HepG2 (cell line): ENCODE data around the gene NEK6. TPM values are rescaled to one million over a fixed set of nuclear protein-coding genes. Genes with fewer than 3 reads are reported as not detected.

ENCODE experiments used
- ARID5B ChIP-seq: IDR thresholded peaks from 2 replicates; pipeline ENCODE4 v1.4.0; 2020; ENCODE audit warnings: mild to moderate bottlenecking, missing genetic modification reagents
- CREBL2 ChIP-seq: sonication (generic); formaldehyde crosslinking; IDR thresholded peaks from 2 replicates; pipeline ENCODE4 v1.8.1; 2023; ENCODE audit warnings: missing genetic modification reagents, mild to moderate bottlenecking, borderline replicate concordance
- E2F2 ChIP-seq: sonication (generic); formaldehyde crosslinking; IDR thresholded peaks from 2 replicates; pipeline ENCODE4 v1.4.0; 2020; ENCODE audit warnings: missing genetic modification reagents, borderline replicate concordance
- EZH2 ChIP-seq: conservative IDR thresholded peaks from 2 replicates; pipeline ENCODE4 v1.6.1; 2012; ENCODE audit warnings: mild to moderate bottlenecking, low read depth, low read length, moderate library complexity
- GFI1 ChIP-seq: sonication (generic); formaldehyde crosslinking; IDR thresholded peaks from 2 replicates; pipeline ENCODE4 v1.5.0; 2020; ENCODE audit warnings: missing genetic modification reagents, mild to moderate bottlenecking, borderline replicate concordance
- HDAC1 ChIP-seq: sonication (generic); formaldehyde crosslinking; IDR thresholded peaks from 2 replicates; pipeline ENCODE4 v1.5.1; 2020; ENCODE audit warnings: mild to moderate bottlenecking, missing genetic modification reagents
- HNRNPL ChIP-seq: fragments of 200-400 bp; formaldehyde crosslinking; IDR thresholded peaks from 2 replicates; pipeline ENCODE4 v1.6.1; 2017; ENCODE audit warnings: mild to moderate bottlenecking, low read depth, low read length
- MAX ChIP-seq: IDR thresholded peaks from 2 replicates; pipeline ENCODE4 v1.6.1; 2012; ENCODE audit warnings: inconsistent platforms
- NR2F1 ChIP-seq, 2 experiments: fragments of 450-650 bp in 1 of 2; formaldehyde crosslinking in 1 of 2; IDR thresholded peaks; 2 replicates each; pipeline versions ENCODE4 v1.5.0 to v1.6.1; 2016 to 2020; ENCODE audit warnings: mild to moderate bottlenecking in 1 of 2, missing compliant biosample characterization in 1 of 2, missing genetic modification reagents in 1 of 2, moderate library complexity in 1 of 2
- POLR2AphosphoS5 ChIP-seq: IDR thresholded peaks from 2 replicates; pipeline ENCODE4 v1.6.1; 2012; ENCODE audit warnings: low read depth, low read length
- RARA ChIP-seq: IDR thresholded peaks from 2 replicates; pipeline ENCODE4 v1.6.1; 2016; ENCODE audit warnings: missing genetic modification reagents, missing compliant biosample characterization
- RXRA ChIP-seq: sonication (generic); formaldehyde crosslinking; IDR thresholded peaks from 2 replicates; pipeline ENCODE4 v1.5.1; 2020; ENCODE audit warnings: missing genetic modification reagents
- TGIF2 ChIP-seq: IDR thresholded peaks from 2 replicates; pipeline ENCODE4 v1.6.1; 2016; ENCODE audit warnings: control low read depth, missing compliant biosample characterization
- ZFP37 ChIP-seq: sonication (generic); formaldehyde crosslinking; IDR thresholded peaks from 2 replicates; pipeline ENCODE4 v1.4.0; 2020; ENCODE audit warnings: missing genetic modification reagents, borderline replicate concordance
- ZNF225 ChIP-seq: sonication (generic); formaldehyde crosslinking; IDR thresholded peaks from 2 replicates; pipeline ENCODE4 v1.4.0; 2020; ENCODE audit warnings: mild to moderate bottlenecking, missing genetic modification reagents
- ZNF24 ChIP-seq: fragments of 450-650 bp; IDR thresholded peaks from 2 replicates; pipeline ENCODE4 v1.6.1; 2017; ENCODE audit warnings: antibody characterized with exemption, mild to moderate bottlenecking
- ZNF251 ChIP-seq: sonication (generic); formaldehyde crosslinking; IDR thresholded peaks from 2 replicates; pipeline ENCODE4 v1.9.0; 2021; ENCODE audit warnings: mild to moderate bottlenecking, missing genetic modification reagents
- ZNF280D ChIP-seq: sonication (generic); formaldehyde crosslinking; IDR thresholded peaks from 2 replicates; pipeline ENCODE4 v1.5.1; 2020; ENCODE audit warnings: mild to moderate bottlenecking, missing genetic modification reagents
- ZNF713 ChIP-seq: sonication (generic); formaldehyde crosslinking; IDR thresholded peaks from 2 replicates; pipeline ENCODE4 v1.4.0; 2020; ENCODE audit warnings: mild to moderate bottlenecking, missing genetic modification reagents
- ZNF839 ChIP-seq: sonication (generic); formaldehyde crosslinking; IDR thresholded peaks from 2 replicates; pipeline ENCODE4 v1.4.0; 2020; ENCODE audit warnings: missing genetic modification reagents, mild to moderate bottlenecking, borderline replicate concordance
- polyA plus RNA-seq, 8 experiments: library from polyadenylated mRNA; depleted of rRNA in 3 of 8; stranded (reverse) in 7 of 8; unstranded in 1 of 8; fragments of >200 nt; fragmentation: Illumina TruSeq in 4 of 8; extraction: Trizol in 4 of 8; gene quantifications; 2 replicates each; pipeline versions ENCODE4 v1.2.1 to v1.2.3, GENCODE V29; 2011 to 2016; ENCODE audit warnings: low read depth in 4 of 8, missing spikeins in 1 of 8, mixed read lengths in 1 of 8; ENCODE audit not compliant: insufficient read depth in 1 of 8
- total RNA-seq, 5 experiments: library from RNA; depleted of rRNA; stranded (reverse); fragments of >200 nt; fragmentation: Illumina TruSeq; extraction: Trizol; gene quantifications; 2 replicates each; pipeline ENCODE4 v1.2.3, GENCODE V29; 2016; ENCODE audit warnings: low read depth in 1 of 5

Gene NEK6
- total and polyA plus RNA-seq, 2 of the 13 experiments (the other 11 are each of a cell fraction or from before 2014, with no cell fraction given), result 30.4 to 119 TPM

- TF ChIP-seq ZNF280D (CRISPR knock-in tag) (no peak), ZNF251 (no peak), GFI1 (CRISPR knock-in tag) (no peak), ARID5B (CRISPR knock-in tag) (0 out of 2 replicates have a peak, but pooled peaks have one; percentile 25), HDAC1 (CRISPR knock-in tag) (no peak), ZFP37 (no peak), ZNF713 (no peak), MAX (no peak), HNRNPL (peak; percentile 96), ZNF24 (no peak), ZNF839 (CRISPR knock-in tag) (no peak), E2F2 (CRISPR knock-in tag) (no peak), POLR2AphosphoS5 (no peak), TGIF2 (no peak), NR2F1 (CRISPR knock-in tag; IDR thresholded peaks at IDR 0.05) (peak; percentile 24 to 37; a peak in 1 of 4 replicates), RXRA (CRISPR knock-in tag) (peak; percentile 88), ZNF225 (CRISPR knock-in tag) (no peak), CREBL2 (CRISPR knock-in tag) (no peak), RARA (no peak), EZH2 (no peak)
Measured at GRCh38 chr9:124291801-124292396, 34.1 kb downstream of the NEK6 start (continued).
